Hepatocyte (in vitro differentiated cells): ENCODE data around the gene ADRA1B. TPM values are rescaled to one million over a fixed set of nuclear protein-coding genes. Genes with fewer than 3 reads are reported as not detected.

Source experiments
- DNase-seq: peaks from one replicate; pipeline ENCODE4 v3.0.0-alpha.2; 2016; ENCODE audit warnings: low spot score
- H2AFZ ChIP-seq: fragments of 200-600 bp; sonication (generic); 2 replicates; pipeline ENCODE4 v1.6.0; 2016; ENCODE audit warnings: antibody characterized with exemption, mild to moderate bottlenecking
- H3K27ac ChIP-seq: fragments of 200-600 bp; sonication (generic); 2 replicates; pipeline ENCODE4 v1.5.1; 2016; ENCODE audit warnings: mild to moderate bottlenecking
- H3K27me3 ChIP-seq: fragments of 200-600 bp; sonication (generic); 2 replicates; pipeline ENCODE4 v1.6.1; 2016
- H3K36me3 ChIP-seq: fragments of 200-600 bp; sonication (generic); replicated peaks from 2 replicates; pipeline ENCODE4 v1.5.1; 2016; ENCODE audit warnings: low read depth; ENCODE audit not compliant: insufficient read depth
- H3K4me1 ChIP-seq: fragments of 200-600 bp; sonication (generic); 2 replicates; pipeline ENCODE4 v1.5.1; 2016; ENCODE audit warnings: mild to moderate bottlenecking, moderate library complexity; ENCODE audit not compliant: insufficient read depth
- H3K4me2 ChIP-seq: fragments of 200-600 bp; sonication (generic); 2 replicates; pipeline ENCODE4 v1.6.0; 2016
- H3K4me3 ChIP-seq: fragments of 200-600 bp; sonication (generic); 2 replicates; pipeline ENCODE4 v1.5.1; 2016; ENCODE audit warnings: mild to moderate bottlenecking
- H3K79me2 ChIP-seq: fragments of 200-600 bp; sonication (generic); 2 replicates; pipeline ENCODE4 v1.6.0; 2017; ENCODE audit warnings: mild to moderate bottlenecking
- H3K9me2 ChIP-seq: fragments of 200-600 bp; sonication (generic); replicated peaks from 2 replicates; pipeline ENCODE4 v1.6.0; 2017; ENCODE audit warnings: mild to moderate bottlenecking; ENCODE audit not compliant: insufficient read depth
- H3K9me3 ChIP-seq: fragments of 200-600 bp; sonication (generic); 2 replicates; pipeline ENCODE4 v1.5.1; 2016; ENCODE audit warnings: low read depth, mild to moderate bottlenecking
- H4K20me1 ChIP-seq: fragments of 200-600 bp; sonication (generic); 2 replicates; pipeline ENCODE4 v1.6.0; 2016; ENCODE audit warnings: mild to moderate bottlenecking; ENCODE audit not compliant: insufficient read depth, poor library complexity, severe bottlenecking
- EZH2 ChIP-seq: fragments of 200-600 bp; sonication (generic); IDR thresholded peaks from 2 replicates; pipeline ENCODE4 v1.6.1; 2016; ENCODE audit warnings: antibody characterized with exemption, mild to moderate bottlenecking, borderline replicate concordance
- EZH2phosphoT487 ChIP-seq: fragments of 200-600 bp; sonication (generic); IDR thresholded peaks from one replicate; pipeline ENCODE4 v1.6.1; 2018; ENCODE audit warnings: antibody characterized with exemption, mild to moderate bottlenecking, low read depth, moderate library complexity; ENCODE audit not compliant: unreplicated experiment, severe bottlenecking
- WGBS: methylation state at CpG from one replicate; pipeline ENCODE4 v1.1.6; 2016; ENCODE audit warnings: low lambda C conversion rate; ENCODE audit errors: missing lambda C conversion rate; 5-methylcytosine and 5-hydroxymethylcytosine counted together
- polyA plus RNA-seq: library from polyadenylated mRNA; unstranded; fragments of >200 nt; fragmentation: Nextera tagmentation; extraction: Ambion mirVana; gene quantifications from 2 replicates; pipeline ENCODE4 v1.2.1, GENCODE V29; 2016
- total RNA-seq: library from RNA; depleted of rRNA; stranded (reverse); fragments of >200 nt; gene quantifications from 2 replicates; pipeline ENCODE4 v1.2.3, GENCODE V29; 2014
- TF ChIP-seq, protein P1 (sequence below): fragments of 200-600 bp; sonication (generic); IDR thresholded peaks from 2 replicates; pipeline ENCODE4 v1.5.1; 2016; ENCODE audit warnings: antibody characterized with exemption, mild to moderate bottlenecking; ENCODE audit not compliant: poor library complexity

The ADRA1B gene
- total and polyA plus RNA-seq, 2 experiments from 2014 or later = 2.6 to 3.5 TPM

DNA sequence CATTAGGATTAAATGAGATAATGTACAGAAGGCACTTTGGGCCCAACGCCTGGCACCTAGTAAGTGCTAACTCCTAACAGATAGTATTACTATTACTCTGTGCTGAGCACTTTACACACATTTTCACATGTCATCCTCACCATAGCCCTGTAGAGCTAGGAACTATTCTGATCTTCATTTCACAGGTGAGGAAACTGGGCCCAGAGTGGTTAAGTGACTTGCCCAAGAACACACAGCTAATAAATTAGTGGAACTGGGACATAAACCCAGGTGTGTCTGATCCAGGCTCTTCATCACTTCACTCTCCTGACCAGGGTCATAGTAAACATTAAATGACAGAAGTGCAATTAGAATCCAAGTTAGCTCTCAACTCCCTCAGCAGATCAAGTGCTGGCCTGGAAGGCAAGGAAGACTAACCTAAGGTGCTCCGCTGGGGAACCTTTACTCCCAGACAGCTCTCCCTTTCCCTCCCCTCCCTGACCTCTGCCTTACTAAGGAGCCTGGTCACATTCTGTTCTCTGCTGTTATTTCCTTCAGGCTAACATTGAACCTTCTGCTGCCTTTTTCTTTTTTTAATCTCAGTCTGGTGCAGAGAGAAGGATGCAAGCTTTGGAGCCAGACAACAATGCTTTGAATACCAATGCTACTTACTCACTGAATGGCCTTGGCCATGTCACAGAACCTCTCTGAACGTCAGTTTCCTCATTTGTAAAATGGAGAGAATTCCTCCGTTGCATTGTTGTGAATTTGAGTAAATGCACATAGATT is 4.1 kb upstream of the ADRA1B start:
- DNase-seq = peak; percentile 23
- Histone ChIP-seq H3K4me2 (no peak overlapping the region), H2AFZ (no peak overlapping the region), H3K4me1 (peaks cover 26% of the 10 kb centered on the region), H3K4me3 (no peak overlapping the region), H3K79me2 (no peaks in the 10 kb centered on the region), H4K20me1 (no peaks in the 10 kb centered on the region), H3K27ac (peak overlapping the region; percentile 36), H3K36me3 (no peaks in the 10 kb centered on the region), H3K9me3 (no peaks in the 10 kb centered on the region), H3K9me2 (no peaks in the 10 kb centered on the region), H3K27me3 (peaks cover 25% of the 10 kb centered on the region)
- TF ChIP-seq, protein P1, sequence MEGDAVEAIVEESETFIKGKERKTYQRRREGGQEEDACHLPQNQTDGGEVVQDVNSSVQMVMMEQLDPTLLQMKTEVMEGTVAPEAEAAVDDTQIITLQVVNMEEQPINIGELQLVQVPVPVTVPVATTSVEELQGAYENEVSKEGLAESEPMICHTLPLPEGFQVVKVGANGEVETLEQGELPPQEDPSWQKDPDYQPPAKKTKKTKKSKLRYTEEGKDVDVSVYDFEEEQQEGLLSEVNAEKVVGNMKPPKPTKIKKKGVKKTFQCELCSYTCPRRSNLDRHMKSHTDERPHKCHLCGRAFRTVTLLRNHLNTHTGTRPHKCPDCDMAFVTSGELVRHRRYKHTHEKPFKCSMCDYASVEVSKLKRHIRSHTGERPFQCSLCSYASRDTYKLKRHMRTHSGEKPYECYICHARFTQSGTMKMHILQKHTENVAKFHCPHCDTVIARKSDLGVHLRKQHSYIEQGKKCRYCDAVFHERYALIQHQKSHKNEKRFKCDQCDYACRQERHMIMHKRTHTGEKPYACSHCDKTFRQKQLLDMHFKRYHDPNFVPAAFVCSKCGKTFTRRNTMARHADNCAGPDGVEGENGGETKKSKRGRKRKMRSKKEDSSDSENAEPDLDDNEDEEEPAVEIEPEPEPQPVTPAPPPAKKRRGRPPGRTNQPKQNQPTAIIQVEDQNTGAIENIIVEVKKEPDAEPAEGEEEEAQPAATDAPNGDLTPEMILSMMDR = no peak
- TF ChIP-seq EZH2phosphoT487 (no peak), EZH2 (no peak)
- 67% methylated on average over 4 of the region's 4 CpGs for WGBS

DNA sequence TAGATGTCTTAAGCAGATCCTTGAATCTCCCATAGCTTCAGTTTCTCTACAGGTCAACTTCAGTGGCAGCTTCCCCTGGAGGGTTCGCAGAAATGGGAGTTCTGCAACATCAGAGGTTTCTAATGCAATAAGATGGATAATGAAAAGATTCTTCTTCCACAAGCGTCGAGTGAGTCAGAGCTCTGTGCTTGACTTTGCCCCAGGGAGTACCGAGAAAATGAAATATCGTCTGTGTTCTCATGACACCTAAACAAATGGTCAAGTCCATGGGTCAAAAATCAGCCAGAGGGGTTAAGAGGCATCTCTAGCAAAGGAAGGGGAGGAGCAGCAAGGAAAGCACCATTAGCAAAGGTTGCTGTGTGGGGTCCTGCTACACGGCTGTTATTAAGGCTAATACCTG is 3.2 kb upstream of the ADRA1B start:
- Histone ChIP-seq H3K4me3 (no peak overlapping the region), H4K20me1 (no peaks in the 10 kb centered on the region), H3K36me3 (no peaks in the 10 kb centered on the region), H3K9me3 (no peaks in the 10 kb centered on the region), H2AFZ (no peak overlapping the region), H3K27ac (peak overlapping the region; percentile 37), H3K4me1 (peaks cover 22% of the 10 kb centered on the region), H3K4me2 (peak overlapping the region; percentile 29), H3K27me3 (peaks cover 27% of the 10 kb centered on the region), H3K79me2 (no peaks in the 10 kb centered on the region), H3K9me2 (no peaks in the 10 kb centered on the region)
- peak; percentile 59 for DNase-seq
- 39% methylated on average over 6 of the region's 6 CpGs for WGBS
- TF ChIP-seq EZH2phosphoT487 (no peak), EZH2 (no peak)
- TF ChIP-seq, protein P1 = no peak

- Histone ChIP-seq H3K27ac (peak overlapping the region; percentile 37), H3K27me3 (peaks cover 27% of the 10 kb centered on the region), H4K20me1 (no peaks in the 10 kb centered on the region), H3K4me1 (peaks cover 25% of the 10 kb centered on the region), H3K79me2 (no peaks in the 10 kb centered on the region), H2AFZ (no peak overlapping the region), H3K36me3 (no peaks in the 10 kb centered on the region), H3K4me2 (peak overlapping the region; percentile 29), H3K9me3 (no peaks in the 10 kb centered on the region), H3K4me3 (no peak overlapping the region), H3K9me2 (no peaks in the 10 kb centered on the region)
- DNase-seq = no peak
- TF ChIP-seq EZH2phosphoT487 (no peak), EZH2 (no peak)
- TF ChIP-seq, protein P1 = no peak
Observed at GRCh38 chr5:159913501-159913900, 2.8 kb upstream of the ADRA1B start.
